GM23338 (cell line): Measurements from ENCODE around the gene GADD45A. TPM values are rescaled to one million over a fixed set of nuclear protein-coding genes. Genes with fewer than 3 reads are reported as not detected.
A peak's percentile ranks its signal among the peaks of the same experiment; 100 is the strongest.

ENCODE experiments used
- ATAC-seq: fragments of 200-7000 bp; cut with Tn5 transposase; 3 replicates; pipeline ENCODE4 v1.9.1; 2020
- DNase-seq: peaks from one replicate; pipeline ENCODE4 v3.0.0-alpha.2; 2015; ENCODE audit warnings: low spot score
- H2AFZ ChIP-seq: fragments of 200-600 bp; sonication (generic); 2 replicates; pipeline ENCODE4 v1.8.0; 2016; ENCODE audit warnings: antibody characterized with exemption, mild to moderate bottlenecking, moderate library complexity
- H3F3A ChIP-seq: fragments of 200-600 bp; sonication (generic); replicated peaks from 2 replicates; pipeline ENCODE4 v1.8.0; 2017; ENCODE audit warnings: antibody characterized with exemption, mixed run types, low read depth
- H3K27ac ChIP-seq: fragments of 200-600 bp; sonication (generic); 2 replicates; pipeline ENCODE4 v1.6.1; 2016; ENCODE audit warnings: low read depth
- H3K27me3 ChIP-seq: fragments of 200-600 bp; sonication (generic); 2 replicates; pipeline ENCODE4 v1.8.0; 2016; ENCODE audit warnings: mild to moderate bottlenecking, mixed run types, moderate library complexity; ENCODE audit not compliant: insufficient read depth
- H3K36me3 ChIP-seq: fragments of 200-600 bp; sonication (generic); 2 replicates; pipeline ENCODE4 v1.8.0; 2016; ENCODE audit warnings: mild to moderate bottlenecking; ENCODE audit not compliant: insufficient read depth
- H3K4me1 ChIP-seq: fragments of 200-600 bp; sonication (generic); 2 replicates; pipeline ENCODE4 v1.8.0; 2016; ENCODE audit warnings: mild to moderate bottlenecking, moderate library complexity; ENCODE audit not compliant: insufficient read depth
- H3K4me2 ChIP-seq: fragments of 200-600 bp; sonication (generic); 2 replicates; pipeline ENCODE4 v1.7.1; 2017; ENCODE audit warnings: mixed run types
- H3K4me3 ChIP-seq: fragments of 200-600 bp; sonication (generic); 2 replicates; pipeline ENCODE4 v1.6.1; 2016; ENCODE audit warnings: mixed run types
- H3K79me2 ChIP-seq: fragments of 200-600 bp; sonication (generic); replicated peaks from 2 replicates; pipeline ENCODE4 v1.8.0; 2017; ENCODE audit warnings: mild to moderate bottlenecking; ENCODE audit not compliant: insufficient read depth
- H3K9me2 ChIP-seq: fragments of 200-600 bp; sonication (generic); 2 replicates; pipeline ENCODE4 v1.8.0; 2017; ENCODE audit not compliant: insufficient read depth
- H4K20me1 ChIP-seq: fragments of 200-600 bp; sonication (generic); replicated peaks from 2 replicates; pipeline ENCODE4 v1.8.0; 2017; ENCODE audit warnings: mild to moderate bottlenecking; ENCODE audit not compliant: insufficient read depth
- H3K27ac Mint-ChIP-seq: 2 replicates; pipeline ENCODE4 v1.8.0; 2020; ENCODE audit warnings: inconsistent platforms, mild to moderate bottlenecking, moderate library complexity, mixed read lengths
- H3K27me3 Mint-ChIP-seq: 3 replicates; pipeline ENCODE4 v1.8.0; 2022; ENCODE audit warnings: low read depth, mild to moderate bottlenecking, moderate library complexity, mixed read lengths, inconsistent platforms; ENCODE audit not compliant: insufficient read depth, poor library complexity
- H3K36me3 Mint-ChIP-seq: 3 replicates; pipeline ENCODE4 v1.8.0; 2021; ENCODE audit warnings: low read depth, mild to moderate bottlenecking, inconsistent platforms, moderate library complexity, mixed read lengths
- H3K4me1 Mint-ChIP-seq: 3 replicates; pipeline ENCODE4 v1.8.0; 2020; ENCODE audit warnings: mild to moderate bottlenecking, inconsistent platforms, mixed read lengths
- H3K4me3 Mint-ChIP-seq: 3 replicates; pipeline ENCODE4 v1.8.0; 2021; ENCODE audit warnings: moderate library complexity, mild to moderate bottlenecking, inconsistent platforms, mixed read lengths
- H3K9me3 Mint-ChIP-seq: 3 replicates; pipeline ENCODE4 v1.8.0; 2020; ENCODE audit warnings: moderate library complexity, mild to moderate bottlenecking, inconsistent platforms, mixed read lengths
- CTCF ChIP-seq, 2 experiments: fragments of 200-600 bp in 1 of 2; sonication (generic) in 1 of 2; conservative IDR thresholded peaks; 2 replicates each; pipeline versions ENCODE4 v1.5.1 to v1.6.1; 2016 to 2017; ENCODE audit warnings: antibody characterized with exemption in 2 of 2, low read depth in 2 of 2, mild to moderate bottlenecking in 2 of 2, moderate library complexity in 1 of 2
- ETS1 ChIP-seq: IDR thresholded peaks from 2 replicates; pipeline ENCODE4 v1.6.1; 2016; ENCODE audit warnings: antibody characterized with exemption
- EZH2 ChIP-seq: fragments of 200-600 bp; sonication (generic); IDR thresholded peaks from one replicate; pipeline ENCODE4 v1.8.0; 2017; ENCODE audit warnings: antibody characterized with exemption, mild to moderate bottlenecking, low read depth; ENCODE audit not compliant: unreplicated experiment
- EZH2phosphoT487 ChIP-seq: fragments of 200-600 bp; sonication (generic); IDR thresholded peaks from one replicate; pipeline ENCODE4 v1.8.1; 2018; ENCODE audit warnings: antibody characterized with exemption; ENCODE audit not compliant: unreplicated experiment
- JUNB ChIP-seq: IDR thresholded peaks from one replicate; pipeline ENCODE4 v1.6.1; 2016; ENCODE audit warnings: antibody characterized with exemption; ENCODE audit not compliant: unreplicated experiment
- REST ChIP-seq: IDR thresholded peaks from one replicate; pipeline ENCODE4 v1.6.1; 2018; ENCODE audit warnings: antibody characterized with exemption; ENCODE audit not compliant: unreplicated experiment
- STAT1 ChIP-seq: IDR thresholded peaks from one replicate; pipeline ENCODE4 v1.6.1; 2016; ENCODE audit warnings: antibody characterized with exemption; ENCODE audit not compliant: unreplicated experiment
- ZNF114 ChIP-seq: fragments of 250-450 bp; sonication (Bioruptor Pico); IDR thresholded peaks from 2 replicates; pipeline ENCODE4 v1.5.0; 2020; ENCODE audit warnings: mild to moderate bottlenecking, moderate library complexity
- ZNF331 ChIP-seq: fragments of 250-450 bp; sonication (Bioruptor Pico); IDR thresholded peaks from 2 replicates; pipeline ENCODE4 v1.5.0; 2020; ENCODE audit warnings: low read depth, mild to moderate bottlenecking, moderate library complexity
- ZNF462 ChIP-seq: fragments of 250-450 bp; sonication (Bioruptor Pico); IDR thresholded peaks from 2 replicates; pipeline ENCODE4 v1.5.0; 2020; ENCODE audit warnings: mild to moderate bottlenecking, moderate library complexity
- polyA plus RNA-seq: library from polyadenylated mRNA; unstranded; fragments of >200 nt; fragmentation: Nextera tagmentation; extraction: Ambion mirVana; gene quantifications from 2 replicates; pipeline ENCODE4 v1.2.1, GENCODE V29; 2016
- total RNA-seq: library from RNA; depleted of rRNA; stranded (reverse); fragments of >200 nt; shearing (Covaris generic); gene quantifications from 2 replicates; pipeline ENCODE4 v1.2.3, GENCODE V29; 2014

GADD45A gene
- total and polyA plus RNA-seq, 2 experiments from 2014 or later, result 25.9 to 39.5 TPM

GRCh38 chr1:67684526-67685066 is 405 bp upstream of the GADD45A start:
- Histone ChIP-seq H4K20me1 (peaks cover 4% of the 10 kb centered on the region; the same call in 1 of the 2 replicates), H3K9me2 (no peaks in the 10 kb centered on the region), H3K27ac (peak overlapping the region; percentile 24; the same call in 1 of the 2 replicates), H2AFZ (peak overlapping the region; percentile 87), H3K4me1 (peaks cover 17% of the 10 kb centered on the region), H3K27me3 (no peaks in the 10 kb centered on the region), H3K79me2 (peaks cover 15% of the 10 kb centered on the region), H3K4me3 (peak overlapping the region; percentile 21; the same call in 1 of the 2 replicates), H3K4me2 (peak overlapping the region; percentile 59), H3F3A (0 out of 2 replicates have a peak, but pooled peaks cover 3% of the 10 kb centered on the region), H3K36me3 (peaks cover 7% of the 10 kb centered on the region)
- peak overlapping the region; percentile 91 for H3K4me3 Mint-ChIP-seq
- no peaks in the 10 kb centered on the region; the same call in 2 of the 3 replicates for H3K9me3 Mint-ChIP-seq
- DNase-seq (no peak), ATAC-seq (no peak)
- H3K27ac Mint-ChIP-seq, result no peak overlapping the region; the same call in 1 of the 2 replicates
- H3K27me3 Mint-ChIP-seq, result peaks cover 9% of the 10 kb centered on the region
- H3K36me3 Mint-ChIP-seq, result peaks cover 25% of the 10 kb centered on the region
- peaks cover 27% of the 10 kb centered on the region for H3K4me1 Mint-ChIP-seq
- no peak for TF ChIP-seq ZNF331 (CRISPR knock-in tag)
- TF ChIP-seq EZH2phosphoT487, result no peak
- no peak for TF ChIP-seq EZH2
- no peak for TF ChIP-seq ZNF462 (CRISPR knock-in tag)
- no peak for TF ChIP-seq REST
- TF ChIP-seq ZNF114 (CRISPR knock-in tag), result no peak
- no peak for TF ChIP-seq CTCF (conservative IDR thresholded peaks at IDR 0.05; ENCODE audit: low read depth in 2 of 2)
- no peak for TF ChIP-seq STAT1
- TF ChIP-seq JUNB, result no peak
- TF ChIP-seq ETS1, result no peak
